ENCODE data around the gene DNAJC25.

Gene DNAJC25

GRCh38 chr9:111627260-111627963 is 3.7 kb upstream of the DNAJC25 start:
- Histone ChIP-seq H3K4me2 (ENCODE audit: low read length, poor library complexity, severe bottlenecking) (no peak overlapping the region), H2BK120ac (ENCODE audit: low read depth, low read length) (no peak overlapping the region), H2AK5ac (ENCODE audit: low read length, severe bottlenecking) (no peak overlapping the region), H2BK5ac (ENCODE audit: low read depth, low read length, poor library complexity, severe bottlenecking) (no peak overlapping the region), H3K27me3 (ENCODE audit: control insufficient read depth in 1 of 2, insufficient read depth in 1 of 2, low read length in 2 of 2) (no peaks in the 10 kb centered on the region), H3K9ac (ENCODE audit: low read length) (no peak overlapping the region), H2AFZ (ENCODE audit: low read depth, low read length) (no peak overlapping the region), H2BK12ac (ENCODE audit: low read length in 2 of 2) (no peak overlapping the region), H3K4me1 (ENCODE audit: control insufficient read depth, insufficient read depth, low read depth, low read length) (peaks cover 2% of the 10 kb centered on the region), H3K79me1 (replicated peaks; ENCODE audit: low read length, poor library complexity, severe bottlenecking) (no peaks in the 10 kb centered on the region), H3K23ac (ENCODE audit: low read length in 2 of 2) (no peak overlapping the region), H3K4ac (ENCODE audit: low read depth in 1 of 2, low read length in 2 of 2) (no peak overlapping the region), H3K14ac (ENCODE audit: low read length in 2 of 2) (no peak overlapping the region), H4K91ac (ENCODE audit: low read length) (no peak overlapping the region), H3K36me3 (ENCODE audit: control insufficient read depth in 1 of 2, insufficient read depth in 2 of 2, low read depth in 1 of 2, low read length in 2 of 2) (no peaks in the 10 kb centered on the region), H2BK15ac (ENCODE audit: low read depth, poor library complexity, severe bottlenecking) (no peak overlapping the region), H3K27ac (ENCODE audit: low read length, poor library complexity, severe bottlenecking) (no peak overlapping the region), H3K9me3 (ENCODE audit: control insufficient read depth, low read length) (no peaks in the 10 kb centered on the region), H3K18ac (ENCODE audit: low read depth in 1 of 2, low read length in 2 of 2) (no peak overlapping the region), H3K4me3 (ENCODE audit: insufficient read depth in 1 of 2, low read depth in 1 of 2, low read length in 2 of 2) (no peak overlapping the region), H4K8ac (ENCODE audit: low read length) (no peak overlapping the region)
- 75% methylated on average over 5 of the region's 7 CpGs for WGBS
- DNase-seq, result no peak

- no peak overlapping the region for H3K9ac ChIP-seq (ENCODE audit: low read length)
- no peak overlapping the region for H2AFZ ChIP-seq (ENCODE audit: low read depth, low read length)
- peaks cover 2% of the 10 kb centered on the region for H3K4me1 ChIP-seq (ENCODE audit: control insufficient read depth, insufficient read depth, low read depth, low read length)
- H4K91ac ChIP-seq (ENCODE audit: low read length), result no peak overlapping the region
- no peak overlapping the region for H2AK5ac ChIP-seq (ENCODE audit: low read length, severe bottlenecking)
- no peak overlapping the region for H3K4ac ChIP-seq (ENCODE audit: low read depth in 1 of 2, low read length in 2 of 2)
- H3K18ac ChIP-seq (ENCODE audit: low read depth in 1 of 2, low read length in 2 of 2), result no peak overlapping the region
- no peaks in the 10 kb centered on the region for H3K27me3 ChIP-seq (ENCODE audit: control insufficient read depth in 1 of 2, insufficient read depth in 1 of 2, low read length in 2 of 2)
- no peak overlapping the region for H2BK12ac ChIP-seq (ENCODE audit: low read length in 2 of 2)
- H4K8ac ChIP-seq (ENCODE audit: low read length), result no peak overlapping the region
- no peak overlapping the region for H2BK120ac ChIP-seq (ENCODE audit: low read depth, low read length)
- no peak overlapping the region for H2BK5ac ChIP-seq (ENCODE audit: low read depth, low read length, poor library complexity, severe bottlenecking)
- H3K79me1 ChIP-seq (replicated peaks; ENCODE audit: low read length, poor library complexity, severe bottlenecking), result no peaks in the 10 kb centered on the region
- H3K14ac ChIP-seq (ENCODE audit: low read length in 2 of 2), result no peak overlapping the region
- H3K4me3 ChIP-seq (ENCODE audit: insufficient read depth in 1 of 2, low read depth in 1 of 2, low read length in 2 of 2), result no peak overlapping the region
- no peak overlapping the region for H3K23ac ChIP-seq (ENCODE audit: low read length in 2 of 2)
- H2BK15ac ChIP-seq (ENCODE audit: low read depth, poor library complexity, severe bottlenecking), result no peak overlapping the region
- DNase-seq, result no peak
- WGBS, result 95% methylated on average over 4 of the region's 7 CpGs
- H3K36me3 ChIP-seq (ENCODE audit: control insufficient read depth in 1 of 2, insufficient read depth in 2 of 2, low read depth in 1 of 2, low read length in 2 of 2), result no peaks in the 10 kb centered on the region
- H3K4me2 ChIP-seq (ENCODE audit: low read length, poor library complexity, severe bottlenecking), result no peak overlapping the region
- no peak overlapping the region for H3K27ac ChIP-seq (ENCODE audit: low read length, poor library complexity, severe bottlenecking)
- H3K9me3 ChIP-seq (ENCODE audit: control insufficient read depth, low read length), result no peaks in the 10 kb centered on the region
These were observed 2.7 kb upstream of the DNAJC25 start for GRCh38 chr9:111628411-111628810.

- Histone ChIP-seq H2AK5ac (ENCODE audit: low read length, severe bottlenecking) (no peak overlapping the region), H3K27me3 (ENCODE audit: control insufficient read depth in 1 of 2, insufficient read depth in 1 of 2, low read length in 2 of 2) (no peaks in the 10 kb centered on the region), H3K4ac (ENCODE audit: low read depth in 1 of 2, low read length in 2 of 2) (no peak overlapping the region), H3K27ac (ENCODE audit: low read length, poor library complexity, severe bottlenecking) (peak overlapping the region; percentile 81), H2BK120ac (ENCODE audit: low read depth, low read length) (no peak overlapping the region), H4K8ac (ENCODE audit: low read length) (peak overlapping the region; percentile 87), H3K4me1 (ENCODE audit: control insufficient read depth, insufficient read depth, low read depth, low read length) (peaks cover 2% of the 10 kb centered on the region), H3K14ac (ENCODE audit: low read length in 2 of 2) (no peak overlapping the region), H3K4me2 (ENCODE audit: low read length, poor library complexity, severe bottlenecking) (peak overlapping the region; percentile 95), H3K9me3 (ENCODE audit: control insufficient read depth, low read length) (no peaks in the 10 kb centered on the region), H3K4me3 (ENCODE audit: insufficient read depth in 1 of 2, low read depth in 1 of 2, low read length in 2 of 2) (peak overlapping the region; percentile 76 to 99), H3K79me1 (replicated peaks; ENCODE audit: low read length, poor library complexity, severe bottlenecking) (no peaks in the 10 kb centered on the region), H2AFZ (ENCODE audit: low read depth, low read length) (peak overlapping the region; percentile 89), H3K9ac (ENCODE audit: low read length) (peak overlapping the region; percentile 96), H2BK12ac (ENCODE audit: low read length in 2 of 2) (no peak overlapping the region), H3K23ac (ENCODE audit: low read length in 2 of 2) (no peak overlapping the region), H3K36me3 (ENCODE audit: control insufficient read depth in 1 of 2, insufficient read depth in 2 of 2, low read depth in 1 of 2, low read length in 2 of 2) (no peaks in the 10 kb centered on the region), H4K91ac (ENCODE audit: low read length) (no peak overlapping the region), H2BK5ac (ENCODE audit: low read depth, low read length, poor library complexity, severe bottlenecking) (no peak overlapping the region), H3K18ac (ENCODE audit: low read depth in 1 of 2, low read length in 2 of 2) (peak overlapping the region in 1 of 2 experiments; percentile 75), H2BK15ac (ENCODE audit: low read depth, poor library complexity, severe bottlenecking) (no peak overlapping the region)
- DNase-seq, result no peak
- 8% methylated on average over 15 of the region's 17 CpGs for WGBS
These were observed 761 bp upstream of the DNAJC25 start for GRCh38 chr9:111630182-111630963.

GRCh38 chr9:111630964-111631213 is 245 bp upstream of the DNAJC25 start:
- Histone ChIP-seq H2AFZ (ENCODE audit: low read depth, low read length) (peak overlapping the region; percentile 89), H3K9ac (ENCODE audit: low read length) (peak overlapping the region; percentile 96), H3K4ac (ENCODE audit: low read depth in 1 of 2, low read length in 2 of 2) (no peak overlapping the region), H2BK120ac (ENCODE audit: low read depth, low read length) (no peak overlapping the region), H3K18ac (ENCODE audit: low read depth in 1 of 2, low read length in 2 of 2) (peak overlapping the region in 1 of 2 experiments; percentile 75), H3K14ac (ENCODE audit: low read length in 2 of 2) (no peak overlapping the region), H3K4me3 (ENCODE audit: insufficient read depth in 1 of 2, low read depth in 1 of 2, low read length in 2 of 2) (peak overlapping the region; percentile 76 to 99), H3K4me2 (ENCODE audit: low read length, poor library complexity, severe bottlenecking) (peak overlapping the region; percentile 95), H2BK15ac (ENCODE audit: low read depth, poor library complexity, severe bottlenecking) (no peak overlapping the region), H3K27ac (ENCODE audit: low read length, poor library complexity, severe bottlenecking) (peak overlapping the region; percentile 81), H3K4me1 (ENCODE audit: control insufficient read depth, insufficient read depth, low read depth, low read length) (peaks cover 2% of the 10 kb centered on the region), H3K9me3 (ENCODE audit: control insufficient read depth, low read length) (no peaks in the 10 kb centered on the region), H3K79me1 (replicated peaks; ENCODE audit: low read length, poor library complexity, severe bottlenecking) (peaks cover 3% of the 10 kb centered on the region), H2BK12ac (ENCODE audit: low read length in 2 of 2) (no peak overlapping the region), H4K8ac (ENCODE audit: low read length) (peak overlapping the region; percentile 87), H3K36me3 (ENCODE audit: control insufficient read depth in 1 of 2, insufficient read depth in 2 of 2, low read depth in 1 of 2, low read length in 2 of 2) (no peaks in the 10 kb centered on the region), H2BK5ac (ENCODE audit: low read depth, low read length, poor library complexity, severe bottlenecking) (no peak overlapping the region), H4K91ac (ENCODE audit: low read length) (no peak overlapping the region), H2AK5ac (ENCODE audit: low read length, severe bottlenecking) (no peak overlapping the region), H3K23ac (ENCODE audit: low read length in 2 of 2) (no peak overlapping the region), H3K27me3 (ENCODE audit: control insufficient read depth in 1 of 2, insufficient read depth in 1 of 2, low read length in 2 of 2) (no peaks in the 10 kb centered on the region)
- no peak for DNase-seq
- WGBS, result 3% methylated on average over 14 of the region's 14 CpGs
